DMS114 treated with DMSO at 0.1 percent for 48 hours (cell line): ENCODE results near the gene TRAPPC3.

Experiments used
- DNase-seq: peaks from one replicate; lab custom pipeline; 2025; ENCODE audit not compliant: unreplicated experiment; lab: John Stamatoyannopoulos, UW

The TRAPPC3 gene

DNA sequence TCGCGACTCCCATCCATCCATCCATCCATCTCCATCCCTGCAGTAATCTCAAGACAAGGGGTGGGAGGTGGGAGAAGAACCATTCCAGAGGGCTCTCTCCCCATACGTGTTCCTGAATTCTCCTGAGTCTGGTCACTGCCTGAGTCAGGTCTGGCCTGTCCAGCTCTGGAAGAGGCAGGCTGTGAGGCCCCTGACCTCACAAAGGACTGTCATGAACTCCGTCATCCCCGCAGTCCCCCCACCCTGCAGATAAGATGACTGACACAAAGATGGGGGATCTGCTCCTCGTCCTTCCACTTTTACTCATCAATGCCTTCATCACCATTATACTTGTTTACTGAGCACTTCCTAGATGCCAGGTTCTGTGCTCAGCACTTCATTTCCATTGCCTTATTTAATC, 5.0 kb upstream of the TRAPPC3 start:
- DNase-seq, result no peak

DNA sequence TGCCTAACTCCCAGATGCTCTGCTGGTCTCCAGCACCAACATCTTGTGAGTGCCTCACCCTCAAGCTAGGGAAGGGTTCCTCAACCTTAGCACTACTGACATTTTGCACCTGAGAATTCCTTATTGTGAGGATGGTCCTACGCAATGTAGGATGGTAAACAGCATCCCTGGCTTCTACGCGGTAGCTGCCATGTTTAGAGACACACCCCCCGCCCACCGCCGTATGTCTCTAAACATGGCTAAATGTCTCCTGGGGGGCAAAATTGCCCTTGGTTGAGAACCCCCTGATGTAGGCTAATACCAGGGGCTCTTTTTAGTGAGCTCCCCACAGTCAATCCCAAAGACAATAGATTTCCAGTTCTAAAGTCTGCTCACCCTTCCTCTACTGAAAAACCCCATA, 4.2 kb upstream of the TRAPPC3 start:
- DNase-seq, result no peak

DNA sequence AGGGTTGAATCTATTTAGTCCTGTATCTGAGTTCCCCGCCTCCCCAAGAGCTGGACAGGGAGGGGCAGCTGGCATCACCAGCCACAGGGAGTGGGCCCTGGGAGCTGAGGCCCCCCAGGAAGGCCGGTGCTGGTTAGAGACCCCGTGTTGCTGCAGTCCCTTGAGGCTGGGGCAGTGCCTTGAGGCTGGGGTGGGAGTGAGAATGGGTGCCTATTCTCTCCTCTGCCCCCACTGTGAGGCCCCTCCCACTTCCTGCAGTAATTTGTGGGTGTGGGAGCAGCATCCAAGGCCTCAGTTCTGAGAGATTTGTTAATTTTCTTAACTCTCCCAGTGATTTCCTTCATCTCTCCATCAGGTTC, 2.5 kb upstream of the TRAPPC3 start:
- DNase-seq, result no peak

DNA sequence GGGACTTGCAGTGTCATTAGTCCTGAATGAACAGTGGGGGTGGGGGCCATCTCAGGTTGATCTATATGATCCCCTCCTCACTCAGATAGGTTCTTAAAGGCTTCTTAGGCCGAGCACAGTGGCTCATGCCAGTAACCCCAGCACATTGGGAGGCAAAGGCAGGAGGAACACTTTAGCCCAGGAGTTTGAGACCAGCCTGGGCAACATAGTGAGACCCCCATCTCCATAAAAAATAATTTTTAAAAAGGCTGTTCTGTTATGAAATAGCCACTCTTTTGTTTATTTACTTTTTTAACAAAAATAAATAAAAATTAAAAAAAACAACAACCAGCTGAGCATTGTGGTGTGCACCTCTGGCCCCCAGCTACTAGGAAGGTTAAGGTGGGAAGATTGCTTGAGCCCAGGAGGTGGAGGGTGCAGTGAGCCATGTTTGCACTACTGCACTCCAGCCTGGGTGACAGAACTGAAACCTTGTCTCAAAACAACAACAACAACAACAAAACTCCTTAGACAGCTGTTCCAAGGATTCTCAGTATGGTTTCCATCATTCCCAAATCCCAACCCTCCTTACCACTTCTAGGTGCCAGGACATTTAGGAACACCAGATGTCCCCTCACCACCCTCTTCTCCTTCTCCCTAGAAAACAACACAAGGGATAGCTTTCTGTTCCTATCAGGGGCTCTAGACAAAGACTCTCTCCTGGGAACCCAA, 2.0 kb upstream of the TRAPPC3 start:
- no peak for DNase-seq

DNA sequence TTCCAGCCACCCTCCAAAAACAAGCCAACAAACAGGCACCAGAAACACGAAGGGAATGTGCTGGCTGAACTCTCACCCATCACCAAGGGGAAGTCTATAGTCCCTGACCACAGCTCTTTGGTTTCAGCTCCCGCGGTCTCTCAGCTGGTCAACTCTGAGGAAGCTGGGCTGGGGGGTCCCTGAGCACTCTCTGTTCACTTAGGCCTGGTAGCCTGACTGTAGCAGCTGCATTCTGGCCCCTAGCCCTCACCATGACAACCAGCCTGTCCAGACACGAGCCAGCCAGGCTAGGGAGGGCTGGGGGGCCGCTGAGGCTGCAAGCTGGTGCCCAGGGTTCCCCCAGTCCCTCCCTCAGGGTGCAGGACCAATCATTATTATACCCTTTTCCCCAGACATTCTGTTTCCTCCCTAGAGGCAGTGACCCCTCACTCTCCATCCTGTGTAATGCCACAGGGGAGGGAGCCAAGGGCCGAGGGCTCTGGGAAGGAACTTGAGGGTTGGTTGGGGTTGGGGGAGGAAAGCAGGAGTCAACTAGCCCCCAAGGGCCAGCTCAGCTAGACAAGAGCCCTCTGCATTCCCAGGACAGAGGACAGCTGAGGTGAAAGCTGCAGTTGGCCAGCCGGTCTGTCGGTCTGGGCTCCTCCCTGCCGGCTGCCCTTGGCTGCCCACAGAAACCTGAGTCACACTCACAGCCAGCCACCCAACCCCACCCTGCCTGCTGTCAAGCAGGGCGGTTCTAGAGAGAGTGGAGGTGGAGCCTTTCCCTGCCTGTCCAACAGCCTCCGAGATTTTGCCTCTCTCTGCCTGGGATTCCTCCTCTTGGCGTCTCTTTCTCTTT, 1.2 kb upstream of the TRAPPC3 start:
- peak; percentile 73 for DNase-seq

DNA sequence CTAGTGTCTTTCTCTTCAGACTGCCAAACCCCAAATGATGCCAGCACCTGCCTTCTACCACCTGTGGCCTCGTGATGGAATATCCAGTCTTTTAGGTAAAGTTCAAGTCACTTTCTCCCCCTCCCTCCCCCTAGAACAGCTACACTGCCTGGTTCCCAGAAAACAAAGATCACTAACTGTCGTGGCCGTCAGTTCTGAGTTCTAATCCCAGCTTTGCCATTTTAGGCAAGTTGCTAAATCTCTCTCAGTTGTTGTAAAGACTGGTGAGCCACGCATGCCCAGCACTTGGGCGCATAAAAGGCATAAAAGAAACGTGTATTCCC, 648 bp upstream of the TRAPPC3 start:
- DNase-seq, result no peak

DNA sequence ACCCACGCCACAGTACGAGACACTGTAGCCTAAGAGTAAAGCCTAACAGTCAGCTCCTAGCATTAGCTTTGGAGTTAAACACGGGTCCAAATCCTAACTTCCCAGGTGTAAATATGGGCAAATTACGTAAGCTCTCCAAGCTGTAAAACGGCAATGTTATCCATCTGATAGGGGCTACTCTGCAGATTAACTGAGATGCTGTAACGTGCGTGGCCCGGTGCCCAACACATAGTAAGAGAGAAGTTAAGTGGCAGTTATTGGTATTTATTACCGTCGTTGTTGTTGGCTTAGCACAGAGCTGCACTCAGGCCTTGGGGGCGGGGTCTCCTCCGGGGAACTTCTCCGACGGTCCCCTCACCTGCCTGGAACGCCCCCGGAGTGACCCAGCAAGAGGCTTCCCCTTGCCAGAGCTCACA, 457 bp downstream of the TRAPPC3 start:
- DNase-seq, result no peak

DNA sequence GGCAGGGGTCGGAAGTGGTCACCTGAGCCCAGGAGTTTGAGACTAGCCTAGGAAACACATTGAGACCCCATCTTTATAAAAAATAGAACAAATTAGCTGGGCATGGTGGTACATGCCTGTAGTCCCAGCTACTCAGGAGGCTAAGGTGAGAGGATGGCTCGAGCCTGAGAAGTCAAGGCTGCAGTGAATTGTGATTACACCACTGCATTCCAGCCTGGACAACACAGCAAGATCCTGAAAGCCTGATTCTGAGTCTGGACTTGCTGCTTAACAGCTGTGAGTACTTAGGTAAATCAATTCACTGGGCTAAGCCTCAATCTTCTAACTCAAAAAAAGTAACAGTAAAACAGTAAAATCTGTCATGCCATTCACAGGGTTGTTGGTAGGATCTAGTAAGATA, 4.9 kb downstream of the TRAPPC3 start:
- no peak for DNase-seq

DNA sequence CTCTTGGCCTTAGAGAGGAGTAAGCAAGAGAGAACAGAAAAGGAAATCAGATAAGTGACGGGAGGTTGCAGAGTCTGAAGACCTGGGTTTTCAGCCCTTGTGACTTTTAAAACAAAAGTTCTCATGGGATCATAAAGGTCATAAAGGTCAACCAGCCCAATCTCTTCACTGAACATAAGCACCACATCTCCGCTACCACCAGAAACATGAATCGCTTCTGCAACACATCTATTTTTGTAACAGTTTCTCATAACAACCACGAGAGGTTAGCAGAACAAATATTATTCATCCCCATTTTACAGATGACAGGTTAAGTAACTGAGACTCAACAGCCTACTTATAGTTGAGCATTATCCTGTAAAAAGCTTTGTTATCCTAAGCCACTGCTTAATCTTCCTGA, 5.9 kb downstream of the TRAPPC3 start:
- no peak for DNase-seq

DNA sequence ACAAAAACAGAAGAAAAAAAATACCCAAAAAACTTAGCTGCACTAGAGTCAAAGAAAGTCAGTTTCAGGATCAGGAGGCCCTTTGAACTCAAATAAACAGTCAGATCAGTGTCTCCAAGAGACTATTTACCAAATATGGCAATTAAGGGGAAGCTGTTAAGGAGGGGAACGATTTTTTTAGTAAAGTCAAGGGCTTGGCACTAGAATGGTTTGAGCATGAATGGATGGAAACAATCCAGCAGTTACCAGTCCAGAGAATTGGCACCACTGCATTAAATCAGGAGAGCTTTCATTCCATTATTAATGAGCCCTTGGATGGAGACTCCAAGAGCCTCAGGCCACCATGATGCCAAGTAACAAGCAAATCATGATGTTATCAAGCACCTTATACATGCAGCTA, 7.2 kb downstream of the TRAPPC3 start:
- no peak for DNase-seq

DNA sequence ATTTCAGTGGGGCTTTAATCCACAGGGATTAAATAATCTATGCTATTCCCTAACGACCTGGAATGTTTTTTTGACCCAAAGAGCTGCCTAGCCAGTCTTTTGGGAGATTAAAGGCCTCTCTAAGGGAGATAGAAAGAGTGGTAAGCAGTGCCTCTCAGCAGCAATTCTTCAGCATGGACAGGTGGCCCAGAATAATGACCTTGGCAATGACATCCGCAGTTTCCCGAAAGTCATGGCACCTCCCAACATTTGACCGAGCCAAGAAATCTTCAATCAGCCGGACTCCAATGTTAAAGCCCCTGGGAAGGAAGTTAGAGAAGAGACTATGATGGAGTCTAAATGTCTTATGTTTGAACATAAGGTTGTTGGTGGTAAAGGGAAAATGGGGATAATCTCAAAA, 9.8 kb downstream of the TRAPPC3 start:
- no peak for DNase-seq

DNA sequence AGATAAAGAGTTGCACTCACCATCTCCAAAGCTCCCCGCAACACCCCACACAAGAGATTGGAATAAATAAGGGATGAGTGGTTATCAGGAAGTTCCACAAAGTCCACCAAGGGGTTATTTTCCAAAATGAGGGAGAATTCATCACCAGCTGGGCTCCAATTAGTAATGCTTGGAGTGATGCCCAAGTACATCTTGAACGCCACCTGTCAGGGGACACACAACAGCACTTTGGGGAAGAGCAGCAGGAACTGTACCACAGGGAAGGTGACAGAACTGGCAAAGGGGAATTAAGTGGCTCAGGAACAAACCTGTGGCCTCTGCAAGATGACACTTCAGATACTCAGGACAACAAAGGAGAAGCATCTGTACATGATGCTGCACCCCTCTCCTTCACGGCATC, 11.5 kb downstream of the TRAPPC3 start:
- DNase-seq, result no peak

DNA sequence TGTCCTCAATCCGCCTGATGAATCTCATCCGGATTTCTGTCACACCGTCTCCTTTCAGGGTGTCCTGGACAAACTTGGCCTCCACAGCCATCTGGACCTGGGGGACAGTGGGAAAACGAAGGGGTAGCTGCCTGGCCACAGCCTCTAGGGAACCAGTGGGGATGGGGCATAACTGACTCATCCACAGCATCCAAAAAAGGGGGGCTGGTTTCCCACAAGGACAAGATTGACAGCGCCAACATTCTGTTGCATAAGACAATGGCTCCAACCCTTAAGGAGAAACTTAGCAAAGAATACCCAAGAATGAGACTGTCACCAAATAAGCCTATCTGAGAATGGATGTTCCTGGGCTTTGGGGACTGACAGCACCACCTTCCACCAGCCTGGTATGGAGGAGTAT, 12.1 kb downstream of the TRAPPC3 start:
- no peak for DNase-seq

DNA sequence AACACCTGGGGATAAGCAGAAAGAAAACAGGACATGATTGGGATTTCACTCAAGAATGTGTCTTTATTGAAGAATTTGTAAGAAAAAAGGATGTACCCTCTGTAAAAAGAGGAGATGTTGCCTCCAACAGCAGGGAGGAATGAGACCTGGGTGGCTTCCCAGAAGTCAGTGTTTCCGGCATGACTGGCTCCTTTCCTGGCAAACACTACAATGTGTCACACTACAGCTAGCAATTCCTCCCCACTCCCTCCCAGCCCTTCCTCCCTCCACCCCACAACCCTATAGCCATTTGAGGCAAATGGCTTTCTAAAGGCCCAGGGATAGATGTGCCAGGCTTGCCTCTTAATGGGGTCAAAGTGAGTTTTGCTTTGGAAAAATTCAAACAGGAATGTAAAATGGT, 12.8 kb downstream of the TRAPPC3 start:
- no peak for DNase-seq

DNA sequence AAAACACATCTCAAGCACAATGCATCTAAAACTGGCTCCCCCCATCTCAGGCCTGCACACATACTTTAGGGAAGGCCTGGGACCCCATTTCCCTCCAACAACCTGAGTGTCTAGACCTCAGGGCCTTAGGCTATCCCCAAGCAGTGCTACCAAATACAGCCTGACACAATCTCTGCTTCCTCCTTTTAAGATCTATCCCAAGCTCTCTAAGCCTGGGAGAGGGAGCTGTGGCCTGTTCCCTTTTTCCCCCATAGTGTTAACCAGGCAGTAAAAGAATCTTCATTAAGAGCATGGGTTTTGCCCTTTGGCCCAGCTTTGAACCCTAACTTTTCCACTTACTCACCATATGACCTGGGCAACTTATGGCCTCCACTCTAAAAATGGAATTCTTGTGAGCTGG, 13.5 kb downstream of the TRAPPC3 start:
- no peak for DNase-seq

DNA sequence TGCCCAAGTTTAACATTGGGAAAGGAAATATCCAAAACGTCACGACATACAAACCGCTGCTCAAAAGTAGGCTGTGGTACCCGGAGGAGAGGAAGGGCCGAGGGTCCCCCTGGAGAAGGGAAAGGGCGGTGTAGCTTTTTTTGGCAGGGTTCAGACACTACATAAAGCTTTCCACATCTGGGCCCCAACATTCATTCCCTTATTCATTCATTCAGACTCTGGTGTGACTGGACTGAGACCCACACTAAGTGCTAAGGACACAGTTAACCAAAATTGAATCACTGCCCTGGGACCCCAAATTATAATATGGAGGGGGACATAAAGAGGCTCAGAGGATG, 14.0 kb downstream of the TRAPPC3 start:
- DNase-seq, result no peak

DNA sequence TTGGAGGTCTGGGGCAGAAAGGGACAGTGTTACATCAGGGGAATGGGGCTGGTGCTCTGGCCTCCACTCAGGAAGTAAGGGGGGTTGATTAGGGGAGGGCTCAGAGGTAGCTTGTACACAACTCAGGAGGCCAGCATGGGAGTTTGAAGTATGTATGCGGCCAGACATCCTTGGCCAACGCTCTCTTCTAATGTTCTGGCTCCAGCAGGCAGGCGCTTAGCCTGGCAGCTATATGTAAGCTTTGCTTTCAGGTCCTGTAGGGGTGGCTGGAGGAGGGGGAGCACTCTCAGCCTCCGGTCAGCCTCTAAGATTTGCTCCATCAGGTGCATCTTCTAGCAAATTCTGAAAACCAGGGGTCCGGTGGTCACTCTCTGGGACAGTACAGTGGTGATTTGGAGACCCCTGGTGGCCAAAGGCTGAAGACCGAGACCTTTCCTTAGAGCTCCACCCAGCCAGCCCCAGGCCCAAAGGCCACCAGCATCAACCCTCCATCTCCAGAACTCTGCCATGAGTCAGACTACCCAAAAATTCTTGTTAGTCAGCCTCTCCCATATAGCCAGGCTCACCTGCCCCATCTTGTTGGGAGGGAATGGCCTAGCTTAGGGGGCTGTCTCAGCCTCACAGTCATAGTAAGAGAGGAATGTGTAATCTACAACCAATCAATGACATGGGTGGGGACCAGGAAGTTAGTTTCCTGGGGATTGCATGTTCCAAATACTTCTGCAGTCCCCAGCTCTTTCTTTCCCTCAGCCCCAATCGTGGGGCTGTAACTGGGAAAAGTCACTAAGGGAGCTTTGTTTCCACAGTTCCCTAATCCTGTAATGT, 14.6 kb downstream of the TRAPPC3 start:
- peak; percentile 57 for DNase-seq

DNA sequence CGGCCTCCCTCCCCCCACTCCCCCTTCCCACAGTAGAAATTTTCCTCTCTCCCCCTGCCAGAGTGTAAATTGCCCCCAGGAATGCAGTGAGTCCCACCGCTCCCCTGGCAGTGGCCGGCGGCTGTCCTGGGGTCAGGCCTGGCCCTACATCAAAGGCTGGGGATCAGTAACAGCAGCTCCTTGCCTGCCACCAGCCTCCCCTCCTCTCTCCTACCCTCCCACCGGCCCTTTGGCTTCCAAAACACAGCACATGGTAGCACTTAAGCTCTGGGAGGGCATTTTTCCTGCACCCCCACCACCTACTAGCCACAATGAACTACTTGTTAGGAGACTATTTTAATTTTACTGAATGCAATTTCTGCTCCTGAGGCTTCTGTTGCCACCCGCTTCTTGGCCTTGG, 15.3 kb downstream of the TRAPPC3 start:
- no peak for DNase-seq

DNA sequence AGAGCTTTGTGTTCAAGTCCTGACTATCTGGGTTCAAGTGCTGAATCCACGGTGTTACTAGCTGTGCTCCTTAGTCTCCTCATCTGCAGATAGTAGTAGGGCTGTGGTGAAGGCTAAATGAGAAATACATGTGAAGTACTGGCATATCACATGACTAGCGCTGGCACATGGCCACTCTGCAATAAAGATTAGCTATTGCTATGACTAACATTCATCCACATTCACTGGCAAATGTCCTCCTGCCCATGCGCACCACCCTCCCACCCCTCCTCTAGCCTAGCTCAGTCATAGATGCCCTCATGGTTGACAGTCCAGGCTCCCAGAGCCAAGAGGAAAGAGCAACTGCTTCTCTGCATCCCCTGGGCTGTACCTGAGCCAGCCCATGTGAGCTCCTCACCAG, 15.8 kb downstream of the TRAPPC3 start:
- no peak for DNase-seq

DNA sequence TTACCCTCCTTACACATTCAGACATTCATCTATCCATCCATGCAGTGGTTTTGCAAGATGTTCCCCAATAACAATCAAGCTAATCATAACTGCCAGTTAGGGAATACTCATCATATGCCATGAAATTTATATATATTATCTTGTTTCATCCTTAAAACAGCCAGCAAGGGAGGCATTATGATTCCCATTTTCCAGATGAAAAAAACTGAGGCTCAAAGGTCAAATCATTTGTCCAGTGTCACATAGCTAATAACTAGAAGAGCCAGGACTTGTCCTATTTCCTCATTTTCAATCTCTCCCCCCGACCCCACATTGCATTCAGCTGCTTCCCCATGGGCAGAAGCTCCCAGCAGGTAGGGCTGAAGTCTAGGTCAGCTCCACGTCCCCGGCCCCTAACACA, 17.3 kb downstream of the TRAPPC3 start:
- DNase-seq, result no peak

DNA sequence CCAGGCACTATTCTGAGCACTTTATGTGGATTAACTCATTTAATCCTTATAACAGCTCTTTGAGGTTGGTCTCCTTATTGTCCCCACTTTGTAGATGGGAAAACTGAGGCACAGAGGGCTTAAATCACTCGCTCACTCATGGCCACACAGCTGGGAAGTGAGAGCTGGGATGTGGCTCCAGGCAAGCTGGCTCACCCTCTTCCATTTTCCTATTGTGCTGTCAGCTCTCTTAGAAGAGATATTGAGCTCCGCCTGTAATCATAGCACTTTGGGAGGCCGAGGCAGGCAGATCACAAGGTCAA, 20.4 kb downstream of the TRAPPC3 start:
- no peak for DNase-seq

DNA sequence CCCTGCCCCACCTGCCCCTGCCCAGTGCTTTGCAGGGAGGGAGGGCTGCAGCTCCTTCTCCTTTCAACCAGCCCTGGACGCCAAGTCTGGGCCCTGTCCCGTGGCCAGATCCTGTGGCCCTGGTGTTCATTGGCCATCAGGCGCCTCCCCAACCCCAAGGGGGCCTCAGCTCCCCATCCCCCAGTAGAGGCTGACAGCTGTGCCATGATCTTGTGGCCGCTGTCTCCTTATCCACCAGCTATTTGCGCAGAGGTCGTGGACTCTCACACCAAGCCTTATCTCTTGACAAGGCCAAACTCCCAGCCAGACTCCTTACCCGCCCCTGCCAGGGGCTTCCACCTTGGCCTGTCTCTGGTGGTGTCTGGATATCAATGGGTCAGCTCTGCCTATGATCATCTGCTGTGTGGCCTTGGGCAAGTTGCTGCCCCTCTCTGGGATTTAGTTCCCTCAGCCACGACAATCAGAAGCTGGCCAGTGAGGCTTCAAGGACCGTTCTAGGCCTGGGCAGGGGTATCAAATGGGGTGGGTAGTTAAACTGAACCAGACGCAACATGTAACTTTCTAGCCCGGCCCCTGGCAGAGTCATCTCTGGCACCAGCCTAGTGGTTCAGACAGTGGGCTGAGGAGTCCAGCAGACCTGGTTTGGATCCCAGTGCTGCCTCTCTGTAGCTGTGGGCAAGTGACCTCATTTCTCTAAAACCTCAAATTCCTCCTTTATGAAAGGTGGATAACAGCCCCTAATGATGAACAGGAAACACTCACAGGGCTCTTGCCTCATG, 21.0 kb downstream of the TRAPPC3 start:
- DNase-seq, result no peak
